SK-N-SH (cell line): Measurements from ENCODE around the gene MEF2C. TPM values are rescaled to one million over a fixed set of nuclear protein-coding genes. Genes with fewer than 3 reads are reported as not detected.

Experiments
- CTCF ChIA-PET: fragments of 300-600, 350-600 bp; formaldehyde crosslinking; extraction: SDS; loops from one replicate; lab custom pipeline; 2021; lab: Yijun Ruan, JAX
- POLR2A ChIA-PET: fragments of 350-600 bp; sonication (Branson Sonifier 250); formaldehyde crosslinking; extraction: SDS; loops from one replicate; lab custom pipeline; 2020; ENCODE audit warnings: antibody characterized with exemption, inconsistent platforms; lab: Yijun Ruan, JAX
- DNase-seq: peaks from one replicate; pipeline ENCODE4 v3.0.0; 2012
- H2AFZ ChIP-seq: fragments of 200-600 bp; sonication (generic); 2 replicates; pipeline ENCODE4 v1.8.1; 2016; ENCODE audit warnings: antibody characterized with exemption, mild to moderate bottlenecking, low read depth
- H3F3A ChIP-seq: fragments of 200-600 bp; sonication (generic); replicated peaks from 2 replicates; pipeline ENCODE3; 2016; ENCODE audit warnings: antibody characterized with exemption, mild to moderate bottlenecking; ENCODE audit not compliant: insufficient read depth
- H3K27ac ChIP-seq, 2 experiments: fragments of 200-500 bp in 1 of 2; fragments of 200-600 bp in 1 of 2; sonication (Bioruptor generic) in 1 of 2; sonication (generic), shearing (Covaris generic) in 1 of 2; 2 replicates each; pipeline versions ENCODE4 v1.5.1 to v1.6.1; 2014 to 2016; ENCODE audit warnings: low read depth in 2 of 2, inconsistent platforms in 1 of 2, low read length in 1 of 2, mild to moderate bottlenecking in 1 of 2, mixed read lengths in 1 of 2
- H3K27me3 ChIP-seq: fragments of 200-600 bp; sonication (generic), shearing (Covaris generic); 2 replicates; pipeline ENCODE4 v1.6.1; 2016; ENCODE audit warnings: mixed run types; ENCODE audit not compliant: insufficient read depth
- H3K36me3 ChIP-seq, 2 experiments: fragments of 200-500 bp in 1 of 2; fragments of 200-600 bp in 1 of 2; sonication (Bioruptor generic) in 1 of 2; sonication (generic) in 1 of 2; replicated peaks in 1 of 2; 2 replicates each; pipeline versions ENCODE3 to v1.5.1; 2014 to 2016; ENCODE audit warnings: low read length in 1 of 2, mild to moderate bottlenecking in 1 of 2; ENCODE audit not compliant: insufficient read depth in 2 of 2, control insufficient read depth in 1 of 2
- H3K4me1 ChIP-seq, 2 experiments: fragments of 200-500 bp in 1 of 2; fragments of 200-600 bp in 1 of 2; sonication (Bioruptor generic) in 1 of 2; sonication (generic), shearing (Covaris generic) in 1 of 2; 2 replicates each; pipeline versions ENCODE4 v1.5.1 to v1.6.1; 2014 to 2016; ENCODE audit warnings: low read depth in 1 of 2, low read length in 1 of 2, mixed run types in 1 of 2; ENCODE audit not compliant: insufficient read depth in 2 of 2, control insufficient read depth in 1 of 2
- H3K4me2 ChIP-seq: fragments of 200-600 bp; sonication (generic), shearing (Covaris generic); 2 replicates; pipeline ENCODE4 v1.6.1; 2017; ENCODE audit warnings: mixed run types
- H3K4me3 ChIP-seq, 2 experiments: fragments of 200-500 bp in 1 of 2; fragments of 200-600 bp in 1 of 2; sonication (Bioruptor generic) in 1 of 2; sonication (generic), shearing (Covaris generic) in 1 of 2; 2 replicates each; pipeline versions ENCODE4 v1.5.1 to v1.8.1; 2014 to 2016; ENCODE audit warnings: low read depth in 2 of 2, inconsistent platforms in 1 of 2, low read length in 1 of 2, mild to moderate bottlenecking in 1 of 2, mixed read lengths in 1 of 2, moderate library complexity in 1 of 2
- H3K79me2 ChIP-seq: fragments of 200-600 bp; sonication (generic); 2 replicates; pipeline ENCODE4 v1.8.1; 2017; ENCODE audit warnings: mild to moderate bottlenecking; ENCODE audit not compliant: insufficient read depth
- H3K9ac ChIP-seq: fragments of 200-600 bp; sonication (generic); 2 replicates; pipeline ENCODE4 v1.6.1; 2017; ENCODE audit warnings: mixed run types
- H3K9me2 ChIP-seq: fragments of 200-600 bp; sonication (generic); 2 replicates; pipeline ENCODE4 v1.6.1; 2017; ENCODE audit warnings: mixed run types
- H3K9me3 ChIP-seq: fragments of 200-600 bp; sonication (generic); 2 replicates; pipeline ENCODE4 v1.6.1; 2017; ENCODE audit warnings: mixed run types, mild to moderate bottlenecking, moderate library complexity
- H4K20me1 ChIP-seq: fragments of 200-600 bp; sonication (generic); 2 replicates; pipeline ENCODE4 v1.6.1; 2017; ENCODE audit warnings: mild to moderate bottlenecking, mixed run types; ENCODE audit not compliant: insufficient read depth
- CTCF ChIP-seq: fragments of 200-600 bp; sonication (generic); IDR thresholded peaks from 2 replicates; pipeline ENCODE4 v1.6.1; 2017; ENCODE audit warnings: antibody characterized with exemption, mild to moderate bottlenecking, moderate library complexity
- ELF1 ChIP-seq: IDR thresholded peaks from 2 replicates; pipeline ENCODE4 v1.4.0; 2012
- FOSL2 ChIP-seq: IDR thresholded peaks from 2 replicates; pipeline ENCODE4 v1.4.0; 2012; ENCODE audit warnings: low read depth, mild to moderate bottlenecking, moderate library complexity, borderline replicate concordance
- FOXJ3 ChIP-seq: sonication (generic); formaldehyde crosslinking; IDR thresholded peaks from 2 replicates; pipeline ENCODE4 v1.5.1; 2020; ENCODE audit warnings: mild to moderate bottlenecking, missing genetic modification reagents
- GATA2 ChIP-seq: sonication (generic); formaldehyde crosslinking; IDR thresholded peaks from 2 replicates; pipeline ENCODE4 v1.5.0; 2020; ENCODE audit warnings: mild to moderate bottlenecking, missing genetic modification reagents
- IRF3 ChIP-seq: fragments of 150-350 bp; IDR thresholded peaks from 2 replicates; pipeline ENCODE4 v1.6.1; 2016; ENCODE audit warnings: mild to moderate bottlenecking, low read depth, low read length
- MEF2A ChIP-seq: IDR thresholded peaks from 2 replicates; pipeline ENCODE4 v1.4.0; 2012; ENCODE audit warnings: low read depth, borderline replicate concordance
- PBX3 ChIP-seq: IDR thresholded peaks from 2 replicates; pipeline ENCODE4; 2012
- POLR2AphosphoS5 ChIP-seq: IDR thresholded peaks from 2 replicates; pipeline ENCODE4 v1.6.1; 2012; ENCODE audit warnings: low read depth, low read length
- RAD21 ChIP-seq: IDR thresholded peaks from 2 replicates; pipeline ENCODE4 v1.6.1; 2012; ENCODE audit warnings: mild to moderate bottlenecking, low read length
- REST ChIP-seq: IDR thresholded peaks from 2 replicates; pipeline ENCODE4 v1.6.1; 2012; ENCODE audit warnings: mild to moderate bottlenecking, low read depth, low read length, moderate library complexity
- RFX5 ChIP-seq: IDR thresholded peaks from 2 replicates; pipeline ENCODE4 v1.6.1; 2012; ENCODE audit warnings: mild to moderate bottlenecking, improper control_type of control experiment, low read length
- SIN3A ChIP-seq: IDR thresholded peaks from 2 replicates; pipeline ENCODE4 v1.6.1; 2012; ENCODE audit warnings: low read depth, mild to moderate bottlenecking, low read length, moderate library complexity, borderline replicate concordance
- TAF1 ChIP-seq: IDR thresholded peaks from 2 replicates; pipeline ENCODE4 v1.6.1; 2012; ENCODE audit warnings: low read depth, mild to moderate bottlenecking, low read length, moderate library complexity, borderline replicate concordance
- TEAD4 ChIP-seq: IDR thresholded peaks from 2 replicates; pipeline ENCODE4 v1.4.0; 2012; ENCODE audit warnings: mild to moderate bottlenecking, borderline replicate concordance; ENCODE audit not compliant: insufficient read depth
- USF2 ChIP-seq: fragments of 150-350 bp; IDR thresholded peaks from 2 replicates; pipeline ENCODE4 v1.6.1; 2017; ENCODE audit warnings: antibody characterized with exemption, low read length, low read depth, borderline replicate concordance
- WGBS: methylation state at CpG from one replicate; pipeline ENCODE4 v1.1.6; 2017; ENCODE audit warnings: low lambda C conversion rate; 5-methylcytosine and 5-hydroxymethylcytosine counted together
- polyA plus RNA-seq, 3 experiments: library from polyadenylated mRNA; depleted of rRNA; stranded (reverse); fragments of >200 nt; gene quantifications; 2 replicates each; pipeline ENCODE4 v1.2.3, GENCODE V29; 2012

Gene MEF2C
- polyA plus RNA-seq, 1 of the 3 experiments (the other 2 are of a cell fraction) = 1.2 TPM

GRCh38 chr5:88724201-88724600 lies 158.8 kb downstream of the MEF2C start:
- no peaks in the 10 kb centered on the region for H3K27me3 ChIP-seq
- H3K79me2 ChIP-seq = no peaks in the 10 kb centered on the region
- ChIA-PET CTCF (interaction anchor here (0.6 to 11.1 kb wide), 17 partner anchors 10 to 1667 kb away, joined by 3 to 168 read pairs (median 3); no protein-coding TSS in a partner anchor), POLR2A (no interaction called here)
- no peak overlapping the region for H3K9ac ChIP-seq
- no peak overlapping the region for H3K4me2 ChIP-seq
- no peak overlapping the region for H3K27ac ChIP-seq
- TF ChIP-seq SIN3A (no peak), USF2 (no peak), RAD21 (peak; percentile 57), FOSL2 (no peak), CTCF (peak; percentile 67), GATA2 (no peak)
- H3K9me3 ChIP-seq = no peaks in the 10 kb centered on the region
- WGBS = 18% methylated on average over 2 of the region's 2 CpGs
- no peak overlapping the region for H2AFZ ChIP-seq
- no peaks in the 10 kb centered on the region; a peak in 2 of 4 replicates for H3K4me1 ChIP-seq
- H3K4me3 ChIP-seq = no peak overlapping the region
- no peaks in the 10 kb centered on the region for H4K20me1 ChIP-seq
- no peaks in the 10 kb centered on the region for H3K9me2 ChIP-seq
- no peak for DNase-seq
- peaks cover 5% of the 10 kb centered on the region for H3F3A ChIP-seq
- no peaks in the 10 kb centered on the region for H3K36me3 ChIP-seq

- Histone ChIP-seq H3K27me3 (no peaks in the 10 kb centered on the region), H3K9ac (no peak overlapping the region), H3K9me2 (no peaks in the 10 kb centered on the region), H3K79me2 (no peaks in the 10 kb centered on the region), H3K4me1 (no peaks in the 10 kb centered on the region), H3K4me3 (no peak overlapping the region), H3K27ac (no peak overlapping the region), H3F3A (no peaks in the 10 kb centered on the region), H3K4me2 (no peak overlapping the region), H3K36me3 (no peaks in the 10 kb centered on the region), H2AFZ (no peak overlapping the region), H3K9me3 (no peaks in the 10 kb centered on the region), H4K20me1 (no peaks in the 10 kb centered on the region)
- TF ChIP-seq REST = no peak
- TF ChIP-seq RAD21 = no peak
- TF ChIP-seq RFX5 = no peak
- no peak for TF ChIP-seq USF2
- no peak for TF ChIP-seq IRF3
- TF ChIP-seq POLR2AphosphoS5 = no peak
- no peak for TF ChIP-seq TAF1
- TF ChIP-seq FOXJ3 (CRISPR knock-in tag) = no peak
- no peak for TF ChIP-seq PBX3
- TF ChIP-seq FOSL2 = no peak
- TF ChIP-seq MEF2A = no peak
- TF ChIP-seq ELF1 = no peak
- TF ChIP-seq TEAD4 = no peak
- DNase-seq = no peak
- WGBS = 87% methylated on average over 20 of the region's 20 CpGs
- ChIA-PET POLR2A (no interaction called here), CTCF (interaction anchor here (1.2 to 11.1 kb wide), 3 partner anchors 941 to 1663 kb away, joined by 4 to 168 read pairs (median 8); no protein-coding TSS in a partner anchor)
Observed at GRCh38 chr5:88722546-88723073, 160.4 kb downstream of the MEF2C start.
